GM19099 (cell line): ENCODE data around the gene GEMIN5.

Experiments
- POLR2A ChIP-seq: IDR thresholded peaks from 3 replicates; pipeline ENCODE4 v1.6.1; 2011; ENCODE audit warnings: low read depth; ENCODE audit not compliant: insufficient read length; ENCODE audit errors: extremely low read depth

GEMIN5 gene

GRCh38 chr5:154956712-154957111, 18.7 kb upstream of the GEMIN5 start:
- TF ChIP-seq POLR2A, result no peak

- TF ChIP-seq POLR2A, result no peak
Observed at GRCh38 chr5:154949781-154950180, 11.8 kb upstream of the GEMIN5 start.

GRCh38 chr5:154948313-154948712, 10.3 kb upstream of the GEMIN5 start:
- TF ChIP-seq POLR2A, result no peak

DNA sequence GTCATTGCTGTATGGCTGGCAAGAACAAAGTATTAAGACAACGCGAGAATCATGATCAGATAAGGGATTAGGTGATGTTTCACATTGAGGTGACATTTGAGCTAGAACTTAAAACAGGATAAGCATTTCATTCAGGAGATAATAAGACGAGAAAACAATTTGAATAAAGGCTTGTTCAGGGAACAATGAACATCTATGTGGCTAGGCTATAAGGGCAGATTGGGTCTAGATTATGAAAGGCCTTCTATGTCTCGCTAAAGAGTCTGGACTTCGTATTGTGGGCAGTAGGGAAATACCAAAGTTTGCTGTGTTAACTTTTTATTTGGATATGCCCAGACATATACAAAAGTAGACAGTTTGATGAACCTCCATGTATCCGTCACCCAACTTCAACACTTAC, 9.8 kb upstream of the GEMIN5 start:
- TF ChIP-seq POLR2A, result no peak

DNA sequence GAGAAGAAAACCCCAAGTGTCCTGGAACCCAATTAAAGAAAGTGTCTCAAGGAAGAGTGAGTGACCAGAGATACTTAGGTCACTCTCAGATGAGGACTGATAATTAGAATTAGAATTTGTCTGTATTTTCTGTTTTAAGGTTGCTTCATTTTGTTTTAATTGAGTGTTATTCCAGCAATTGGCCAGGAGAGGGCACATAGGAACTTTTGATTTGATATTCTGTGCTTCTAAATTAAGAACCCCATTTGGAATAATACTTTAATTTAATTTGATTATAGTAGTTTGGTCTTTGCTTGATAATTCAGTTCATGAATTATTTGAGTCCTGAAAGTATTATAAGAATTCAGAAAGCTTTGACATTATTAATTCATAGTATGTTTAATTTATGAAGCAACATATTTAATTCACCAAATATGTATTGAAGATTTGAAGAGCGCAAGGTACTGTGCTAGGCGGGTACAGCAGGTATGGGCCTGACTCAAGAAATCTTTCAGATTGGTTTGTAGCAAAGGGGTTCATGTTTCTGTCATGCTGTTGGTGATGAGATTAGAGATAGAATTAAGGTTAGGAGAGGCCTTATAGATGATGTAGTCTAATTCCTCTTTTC, 7.8 kb upstream of the GEMIN5 start:
- no peak for TF ChIP-seq POLR2A

DNA sequence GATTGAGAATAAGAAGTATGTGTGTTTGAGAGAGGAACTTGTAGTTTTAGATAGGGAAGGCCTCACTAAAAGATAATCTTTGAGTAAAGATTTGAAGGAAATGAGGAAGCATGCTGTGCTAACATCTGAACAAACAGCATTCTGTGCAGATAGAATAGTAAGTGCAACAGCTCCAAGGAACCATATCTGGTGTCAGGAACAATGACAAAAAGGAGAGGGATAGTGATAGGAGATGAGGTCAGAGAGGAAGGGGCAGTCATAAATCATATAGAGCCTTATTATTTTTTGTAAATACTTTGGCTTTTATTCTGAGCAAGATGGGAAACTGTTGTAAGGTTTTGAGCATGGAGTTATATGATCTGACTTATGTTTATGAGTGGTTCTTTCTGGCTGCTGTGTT, 6.7 kb upstream of the GEMIN5 start:
- no peak for TF ChIP-seq POLR2A

GRCh38 chr5:154943527-154943926, 5.5 kb upstream of the GEMIN5 start:
- TF ChIP-seq POLR2A, result no peak

DNA sequence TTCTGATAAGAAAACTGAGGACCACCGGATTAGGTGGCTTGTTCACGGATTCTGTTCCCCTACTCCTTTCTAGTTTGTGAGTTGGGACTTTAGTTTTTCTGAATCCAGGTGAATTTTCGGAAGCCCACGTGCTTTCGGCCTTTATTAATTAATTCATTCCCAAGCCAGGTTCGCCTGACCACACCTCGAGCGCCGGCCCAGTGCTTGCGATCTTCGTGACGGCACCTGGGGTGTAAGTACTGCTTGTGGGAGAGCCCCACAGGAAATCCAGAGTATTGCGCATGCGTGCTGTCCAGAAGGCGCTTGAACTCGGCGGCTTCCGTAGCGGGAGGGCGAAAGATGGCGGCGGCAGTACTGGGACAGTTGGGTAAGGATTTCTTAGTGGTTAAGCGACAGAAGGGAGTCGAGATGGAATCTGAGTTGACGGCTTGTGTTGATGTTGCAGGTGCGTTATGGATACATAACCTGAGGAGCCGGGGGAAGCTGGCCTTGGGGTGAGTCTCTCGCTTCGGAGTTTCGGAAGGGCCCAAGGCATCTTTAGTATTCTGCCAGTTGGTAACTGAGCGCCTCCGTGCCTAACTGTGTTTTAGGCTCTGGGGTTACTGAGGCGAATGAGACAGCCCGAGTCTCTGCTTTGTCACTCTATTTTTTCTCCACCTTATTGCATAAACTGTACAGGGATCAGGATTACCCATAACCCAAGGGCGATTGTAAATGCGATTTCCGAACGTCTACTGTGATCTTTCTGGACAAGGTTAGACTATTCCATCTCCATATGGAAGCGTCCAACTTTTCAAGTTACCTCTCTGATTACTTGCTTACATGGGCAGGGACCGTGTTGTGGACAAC, 3.0 kb upstream of the GEMIN5 start, which contains the start of gene MRPL22:
MRPL22 (plus strand) TSS at position 302 of the 849 bp plus-strand sequence; CDS start at position 340, 38 bp downstream.
- peak; percentile 88 for TF ChIP-seq POLR2A

GRCh38 chr5:154940375-154940771, 2.4 kb upstream of the GEMIN5 start:
- TF ChIP-seq POLR2A, result no peak

DNA sequence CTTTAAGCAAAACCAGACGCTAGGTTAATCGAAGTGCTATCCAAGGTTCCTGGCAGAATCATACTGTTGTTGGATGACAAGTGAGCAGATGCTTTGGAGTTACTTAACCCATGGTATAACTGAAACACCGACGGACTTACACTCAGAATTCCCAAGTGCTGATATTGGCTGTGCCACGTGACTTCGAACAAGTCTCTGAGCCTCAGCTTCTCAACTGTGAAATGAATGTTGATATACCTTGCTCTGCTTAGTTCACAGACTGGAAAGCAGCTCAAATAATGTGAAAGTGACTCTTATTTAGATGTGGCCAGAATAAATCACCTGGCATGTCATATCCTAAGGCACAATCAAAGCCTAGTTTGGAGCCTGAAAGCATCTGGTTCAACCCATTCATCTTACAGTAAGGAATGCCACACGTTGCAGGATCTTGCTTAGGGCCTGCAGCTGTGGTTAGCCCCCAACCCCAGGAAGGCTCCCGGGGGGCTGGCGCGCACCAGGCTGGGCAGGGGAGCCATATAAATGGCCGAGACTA, 759 bp downstream of the GEMIN5 start:
- no peak for TF ChIP-seq POLR2A

- no peak for TF ChIP-seq POLR2A
Observed at GRCh38 chr5:154934881-154935280, 3.1 kb downstream of the GEMIN5 start.

DNA sequence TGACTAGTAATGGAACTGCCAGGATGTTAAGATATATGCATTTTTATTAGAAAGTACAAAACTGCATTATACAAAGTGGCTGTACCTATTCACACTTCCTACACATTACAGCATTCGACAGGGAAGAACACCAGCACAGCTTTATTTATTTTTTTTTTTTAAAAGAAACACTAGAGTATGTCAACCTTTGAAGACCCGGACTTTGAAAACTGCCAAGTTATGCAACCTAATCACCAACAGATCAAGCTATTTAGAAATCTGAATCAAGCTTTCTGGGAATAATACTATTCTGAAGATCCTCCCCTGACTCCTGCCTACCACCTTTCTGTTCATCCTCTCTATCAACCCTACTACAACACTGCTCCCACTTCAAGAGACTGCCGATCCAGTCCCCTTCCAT, 4.5 kb downstream of the GEMIN5 start:
- no peak for TF ChIP-seq POLR2A

DNA sequence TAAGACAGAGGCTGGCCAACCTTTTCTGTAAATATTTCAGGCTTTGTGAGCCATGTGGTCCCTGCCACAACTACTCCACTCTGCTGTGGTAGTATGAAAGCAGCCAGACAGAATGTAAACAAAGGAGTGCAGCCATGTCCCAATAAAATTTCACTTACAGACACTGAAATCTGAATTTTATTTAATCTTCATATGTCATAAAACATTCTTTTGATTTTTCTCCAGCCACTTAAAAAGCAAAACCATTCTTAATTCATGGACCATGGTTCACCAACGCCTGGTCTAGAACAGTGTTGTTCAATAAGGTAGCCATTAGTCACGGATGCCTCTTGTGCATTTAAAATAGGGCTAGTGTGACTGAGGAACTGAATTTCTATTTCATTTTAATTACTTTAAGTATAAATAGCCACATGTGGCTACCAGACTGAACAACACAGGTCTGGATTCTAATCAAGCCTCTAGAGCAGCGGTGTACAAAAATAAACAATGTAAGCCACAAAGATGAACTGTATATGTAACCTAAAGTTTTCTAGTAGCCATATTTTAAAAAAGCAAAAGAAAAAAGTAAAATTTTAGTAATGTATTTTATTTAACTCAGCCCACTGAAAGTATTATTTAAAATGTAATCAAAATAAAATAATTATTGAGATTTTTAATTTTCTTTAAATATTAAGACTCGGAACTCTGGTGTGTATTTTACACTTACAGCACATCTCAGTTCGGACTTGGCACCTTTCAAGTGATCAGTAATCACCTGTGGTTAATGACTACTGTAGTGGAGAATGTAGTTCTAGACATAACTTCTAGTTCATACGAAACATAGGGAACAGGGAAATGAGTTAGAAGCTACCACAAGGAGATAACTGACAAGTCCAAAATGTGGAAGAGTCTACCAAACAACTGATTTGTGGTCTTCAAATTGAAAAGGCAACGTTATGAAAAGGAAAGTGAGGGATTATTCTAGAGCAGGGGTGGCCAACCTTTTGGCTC, 14.3 kb downstream of the GEMIN5 start:
- no peak for TF ChIP-seq POLR2A

DNA sequence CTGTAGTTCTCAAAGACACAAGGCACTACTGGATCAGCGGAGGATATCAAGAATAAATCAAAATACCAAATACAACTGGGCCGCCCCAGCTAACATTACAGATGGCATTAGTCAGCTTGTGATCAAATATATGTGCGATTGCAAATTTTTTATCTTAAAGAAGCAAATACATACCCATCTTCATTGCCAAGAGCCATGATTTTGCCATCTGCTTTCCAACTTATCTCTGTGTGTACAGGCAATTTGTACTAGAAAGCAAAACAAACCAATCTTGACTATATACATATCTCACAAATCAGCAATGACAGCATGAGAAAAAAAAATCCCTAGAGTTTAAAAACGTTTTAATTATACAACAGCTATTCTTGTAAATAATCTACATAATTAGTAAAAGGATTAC, 20.3 kb downstream of the GEMIN5 start:
- TF ChIP-seq POLR2A, result no peak

- TF ChIP-seq POLR2A, result no peak
Observed at GRCh38 chr5:154916874-154917273, 21.1 kb downstream of the GEMIN5 start.
